GM10248 (cell line): ENCODE measurements around the gene CEP128.

Source experiments
- CTCF ChIA-PET: fragments of 300-600 bp; sonication (Branson Sonifier 250); formaldehyde crosslinking; extraction: SDS; loops from one replicate; lab custom pipeline; 2021; ENCODE audit warnings: antibody characterized with exemption; lab: Yijun Ruan, JAX
- POLR2A ChIA-PET: fragments of 350-650 bp; sonication (Branson Sonifier 250); formaldehyde crosslinking; extraction: SDS; loops from one replicate; lab custom pipeline; 2020; ENCODE audit warnings: antibody characterized with exemption; lab: Yijun Ruan, JAX
- DNase-seq: peaks from one replicate; pipeline ENCODE4 v3.0.0; 2012; ENCODE audit errors: extremely low spot score
- TF ChIP-seq, protein P1 (sequence below): IDR thresholded peaks from 2 replicates; pipeline ENCODE4 v1.5.1; 2012; ENCODE audit warnings: mild to moderate bottlenecking, low read depth; ENCODE audit errors: extremely low read depth, missing control alignments, control extremely low read depth

CEP128 gene

DNA sequence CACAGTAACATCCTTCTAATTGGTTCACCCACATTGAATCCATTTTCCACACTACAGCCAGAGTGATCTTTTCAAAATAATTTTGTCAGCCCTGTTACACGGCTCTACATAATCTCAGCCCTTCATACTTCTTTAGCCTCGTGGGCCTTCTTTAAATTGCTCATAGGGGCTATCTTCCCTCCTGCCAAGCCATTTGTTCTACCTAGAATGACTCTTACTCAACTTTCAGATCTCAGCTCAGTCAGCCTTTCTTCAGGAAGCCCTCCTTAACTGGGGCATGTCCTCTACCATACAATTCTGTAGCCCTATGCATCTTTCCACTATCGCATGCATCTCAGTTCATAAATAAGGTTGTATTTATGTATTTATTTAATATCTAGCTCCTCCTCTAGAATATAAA is 39.7 kb downstream of the CEP128 start:
- no peak for DNase-seq
- TF ChIP-seq, protein P1, sequence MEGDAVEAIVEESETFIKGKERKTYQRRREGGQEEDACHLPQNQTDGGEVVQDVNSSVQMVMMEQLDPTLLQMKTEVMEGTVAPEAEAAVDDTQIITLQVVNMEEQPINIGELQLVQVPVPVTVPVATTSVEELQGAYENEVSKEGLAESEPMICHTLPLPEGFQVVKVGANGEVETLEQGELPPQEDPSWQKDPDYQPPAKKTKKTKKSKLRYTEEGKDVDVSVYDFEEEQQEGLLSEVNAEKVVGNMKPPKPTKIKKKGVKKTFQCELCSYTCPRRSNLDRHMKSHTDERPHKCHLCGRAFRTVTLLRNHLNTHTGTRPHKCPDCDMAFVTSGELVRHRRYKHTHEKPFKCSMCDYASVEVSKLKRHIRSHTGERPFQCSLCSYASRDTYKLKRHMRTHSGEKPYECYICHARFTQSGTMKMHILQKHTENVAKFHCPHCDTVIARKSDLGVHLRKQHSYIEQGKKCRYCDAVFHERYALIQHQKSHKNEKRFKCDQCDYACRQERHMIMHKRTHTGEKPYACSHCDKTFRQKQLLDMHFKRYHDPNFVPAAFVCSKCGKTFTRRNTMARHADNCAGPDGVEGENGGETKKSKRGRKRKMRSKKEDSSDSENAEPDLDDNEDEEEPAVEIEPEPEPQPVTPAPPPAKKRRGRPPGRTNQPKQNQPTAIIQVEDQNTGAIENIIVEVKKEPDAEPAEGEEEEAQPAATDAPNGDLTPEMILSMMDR, result no peak
- ChIA-PET POLR2A (no interaction called here), CTCF (interaction anchor here (1.1 to 1.6 kb wide), 2 partner anchors 14 to 38 kb away, joined by 3 read pairs; no protein-coding TSS in a partner anchor)

DNA sequence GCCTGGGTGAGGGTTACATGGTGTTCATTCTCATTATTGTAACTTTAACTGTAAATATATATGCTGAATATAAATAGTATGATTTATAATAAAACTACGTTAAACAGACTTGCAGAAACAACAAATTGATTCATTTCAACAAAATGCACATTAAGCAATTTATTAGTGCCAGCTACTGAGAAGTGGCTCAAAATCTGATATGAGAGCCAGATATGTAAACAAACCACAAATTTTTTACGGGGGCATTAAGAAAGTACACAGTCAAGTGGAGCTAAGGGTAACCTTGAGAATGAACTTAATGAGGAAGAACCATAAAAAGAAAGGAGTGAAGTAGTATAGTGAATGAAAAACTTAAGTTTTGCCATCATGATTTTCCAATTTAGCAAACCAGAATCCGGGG is 40.3 kb downstream of the CEP128 start:
- CTCF ChIA-PET, result no interaction called here
- DNase-seq, result no peak
- POLR2A ChIA-PET, result no interaction called here
- TF ChIP-seq, protein P1, result no peak

DNA sequence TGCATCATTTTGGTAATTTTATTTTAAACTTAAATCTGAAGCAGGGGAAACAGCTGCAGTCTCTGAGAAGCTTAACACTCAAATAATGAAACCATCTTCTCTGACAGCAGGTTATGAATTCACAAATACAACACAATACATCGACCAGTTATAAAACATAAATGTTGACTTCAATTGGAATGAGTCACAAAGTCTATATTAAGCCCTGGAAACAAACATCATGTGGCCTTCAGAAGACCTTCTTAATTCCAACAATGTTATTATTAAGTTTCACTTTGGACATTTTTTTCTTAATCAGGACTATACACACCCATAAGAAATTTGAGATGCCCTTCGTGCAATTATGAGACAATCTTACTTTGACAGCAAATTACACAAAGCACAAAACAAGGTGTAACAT is 68.9 kb downstream of the CEP128 start:
- DNase-seq, result no peak
- TF ChIP-seq, protein P1, result no peak
- CTCF ChIA-PET, result interaction anchor here (1.1 to 3.2 kb wide), 2 partner anchors 10 to 13 kb away, joined by 3 to 10 read pairs; no protein-coding TSS in a partner anchor
- POLR2A ChIA-PET, result no interaction called here

DNA sequence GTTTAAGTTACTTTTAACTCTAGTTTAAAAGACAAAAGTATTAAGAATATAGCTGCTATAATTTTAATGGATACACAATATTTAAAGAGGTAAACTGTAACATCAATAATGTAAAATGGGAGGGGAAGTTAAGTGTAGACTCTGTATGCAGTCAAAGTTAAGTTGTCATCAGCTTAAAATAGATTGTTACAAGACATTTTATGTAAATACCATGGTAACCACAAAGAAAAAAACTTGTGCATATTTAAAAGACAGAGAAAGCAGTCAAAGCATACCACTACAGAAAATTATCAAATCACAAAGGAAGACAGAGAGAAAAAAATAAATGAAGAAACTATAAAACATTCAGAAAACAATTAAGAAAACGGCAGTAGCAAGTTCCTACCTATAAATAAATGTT is 73.3 kb downstream of the CEP128 start:
- TF ChIP-seq, protein P1, result no peak
- DNase-seq, result no peak
- ChIA-PET POLR2A (no interaction called here), CTCF (no interaction called here)

DNA sequence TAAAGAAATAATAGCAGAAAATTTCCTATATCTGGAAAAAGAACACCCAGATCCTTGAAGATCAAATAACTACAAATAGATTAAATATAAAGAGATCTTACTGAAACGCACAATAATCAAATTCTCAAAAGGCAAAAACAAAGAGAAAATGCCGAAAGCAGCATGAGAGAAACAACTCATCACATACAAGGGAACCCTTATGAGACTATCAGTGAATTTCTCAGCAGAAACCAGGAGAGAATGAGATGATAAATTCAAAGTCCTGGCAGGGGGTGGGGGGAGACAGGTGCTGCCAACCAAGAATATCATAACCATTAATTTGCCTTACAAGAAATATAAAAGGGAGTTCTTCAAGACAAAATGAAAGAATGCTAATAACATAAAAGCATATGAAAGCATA is 73.7 kb downstream of the CEP128 start:
- DNase-seq, result no peak
- TF ChIP-seq, protein P1, result no peak
- POLR2A ChIA-PET, result no interaction called here
- CTCF ChIA-PET, result no interaction called here

DNA sequence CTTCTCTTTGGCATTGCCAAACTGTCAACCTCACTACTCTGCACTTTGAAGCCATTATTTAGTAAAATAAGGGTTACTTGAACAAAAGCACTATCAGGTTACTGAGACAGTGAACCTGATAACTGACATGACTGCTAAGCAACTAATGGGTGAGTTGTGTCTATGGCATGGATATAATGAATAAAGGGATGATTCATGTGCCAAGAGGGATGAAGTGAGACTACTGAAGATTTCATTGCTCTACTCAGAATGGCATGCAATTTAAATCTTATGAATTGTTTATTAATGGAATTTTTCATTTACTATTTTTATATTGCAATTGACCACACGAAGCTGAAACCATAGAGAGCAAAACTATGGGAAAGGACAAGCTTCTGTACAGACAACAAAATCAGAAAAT is 74.4 kb downstream of the CEP128 start:
- TF ChIP-seq, protein P1, result no peak
- no peak for DNase-seq
- ChIA-PET CTCF (interaction anchor here (1.3 kb wide), 1 partner anchor 16 kb away, joined by 4 read pairs; no protein-coding TSS in a partner anchor), POLR2A (no interaction called here)
